GM12874 (cell line): ENCODE data around the gene CDYL.

Experiments
- CTCF ChIP-seq: IDR thresholded peaks from 2 replicates; pipeline ENCODE4 v1.5.1; 2011; ENCODE audit warnings: low read depth, mild to moderate bottlenecking, control low read depth, low read length, moderate library complexity; ENCODE audit not compliant: insufficient read depth

Gene CDYL

GRCh38 chr6:4873928-4874327 lies 97.7 kb downstream of the CDYL start:
- no peak for TF ChIP-seq CTCF

GRCh38 chr6:4879741-4880275 lies 103.6 kb downstream of the CDYL start:
- TF ChIP-seq CTCF: no peak

- no peak for TF ChIP-seq CTCF
These were observed 104.2 kb downstream of the CDYL start for GRCh38 chr6:4880363-4880762.

- TF ChIP-seq CTCF: no peak
These were observed 107.1 kb downstream of the CDYL start for GRCh38 chr6:4883298-4883697.

GRCh38 chr6:4884646-4885340 lies 108.6 kb downstream of the CDYL start:
- TF ChIP-seq CTCF: no peak

GRCh38 chr6:4885341-4885933 lies 109.2 kb downstream of the CDYL start:
- no peak for TF ChIP-seq CTCF

GRCh38 chr6:4888841-4889240 lies 112.6 kb downstream of the CDYL start:
- no peak for TF ChIP-seq CTCF
